Mesendoderm (in vitro differentiated cells): ENCODE data around the gene CLEC4G.

Experiments
- DNase-seq: peaks from one replicate; pipeline ENCODE4 v3.0.0; 2013
- H2AK5ac ChIP-seq: 2 replicates; pipeline ENCODE4 v1.6.1; 2013; ENCODE audit warnings: low read length, inconsistent platforms
- H2BK120ac ChIP-seq: 2 replicates; pipeline ENCODE4 v1.6.1; 2013; ENCODE audit warnings: low read depth, mild to moderate bottlenecking, low read length, moderate library complexity, mixed read lengths
- H2BK15ac ChIP-seq: replicated peaks from 2 replicates; pipeline ENCODE4 v1.6.1; 2013; ENCODE audit warnings: low read depth, mild to moderate bottlenecking, moderate library complexity
- H2BK5ac ChIP-seq: 2 replicates; pipeline ENCODE4 v1.6.1; 2013; ENCODE audit warnings: low read length, inconsistent platforms
- H3K18ac ChIP-seq: 2 replicates; pipeline ENCODE4 v1.6.1; 2013; ENCODE audit warnings: mild to moderate bottlenecking, low read length, mixed read lengths
- H3K23ac ChIP-seq: one replicate; pipeline ENCODE4 v1.6.1; 2013; ENCODE audit warnings: low read length
- H3K27ac ChIP-seq: 2 replicates; pipeline ENCODE4 v1.5.1; 2013; ENCODE audit warnings: low read depth, mild to moderate bottlenecking, inconsistent platforms, low read length, moderate library complexity
- H3K27me3 ChIP-seq: 2 replicates; pipeline ENCODE4 v1.6.1; 2013; ENCODE audit warnings: low read length, control low read depth, mild to moderate bottlenecking, inconsistent platforms; ENCODE audit not compliant: insufficient read depth, poor library complexity
- H3K36me3 ChIP-seq: 2 replicates; pipeline ENCODE4 v1.6.1; 2013; ENCODE audit warnings: low read length, inconsistent platforms; ENCODE audit not compliant: control insufficient read depth, insufficient read depth
- H3K4ac ChIP-seq: one replicate; pipeline ENCODE4 v1.6.1; 2013; ENCODE audit warnings: low read depth, mild to moderate bottlenecking, low read length, moderate library complexity
- H3K4me1 ChIP-seq: 2 replicates; pipeline ENCODE4 v1.6.1; 2013; ENCODE audit warnings: low read depth, low read length, inconsistent platforms; ENCODE audit not compliant: control insufficient read depth
- H3K4me2 ChIP-seq: 2 replicates; pipeline ENCODE4 v1.6.1; 2013; ENCODE audit warnings: low read length
- H3K4me3 ChIP-seq: 2 replicates; pipeline ENCODE4 v1.5.1; 2013; ENCODE audit warnings: mild to moderate bottlenecking, low read length
- H3K56ac ChIP-seq: one replicate; pipeline ENCODE4 v1.6.1; 2013; ENCODE audit warnings: low read length
- H3K79me1 ChIP-seq: 2 replicates; pipeline ENCODE4 v1.6.1; 2013; ENCODE audit warnings: low read length, inconsistent platforms
- H3K79me2 ChIP-seq: 2 replicates; pipeline ENCODE4 v1.6.1; 2013; ENCODE audit warnings: mild to moderate bottlenecking, low read length; ENCODE audit not compliant: control insufficient read depth, insufficient read depth
- H3K9ac ChIP-seq: 2 replicates; pipeline ENCODE4 v1.6.1; 2013; ENCODE audit warnings: low read length, inconsistent platforms
- H4K5ac ChIP-seq: one replicate; pipeline ENCODE4 v1.6.1; 2013; ENCODE audit warnings: low read length
- H4K8ac ChIP-seq: one replicate; pipeline ENCODE4 v1.6.1; 2013; ENCODE audit warnings: low read depth, mild to moderate bottlenecking, control low read depth, low read length, moderate library complexity
- WGBS: extraction: QIAGEN DNeasy Blood & Tissue Kit; methylation state at CpG from one replicate; pipeline ENCODE4 v1.1.7; 2013; ENCODE audit warnings: low lambda C conversion rate, missing lambda C conversion rate; ENCODE audit not compliant: insufficient coverage; ENCODE audit errors: extremely low coverage; 5-methylcytosine and 5-hydroxymethylcytosine counted together

Gene CLEC4G

DNA sequence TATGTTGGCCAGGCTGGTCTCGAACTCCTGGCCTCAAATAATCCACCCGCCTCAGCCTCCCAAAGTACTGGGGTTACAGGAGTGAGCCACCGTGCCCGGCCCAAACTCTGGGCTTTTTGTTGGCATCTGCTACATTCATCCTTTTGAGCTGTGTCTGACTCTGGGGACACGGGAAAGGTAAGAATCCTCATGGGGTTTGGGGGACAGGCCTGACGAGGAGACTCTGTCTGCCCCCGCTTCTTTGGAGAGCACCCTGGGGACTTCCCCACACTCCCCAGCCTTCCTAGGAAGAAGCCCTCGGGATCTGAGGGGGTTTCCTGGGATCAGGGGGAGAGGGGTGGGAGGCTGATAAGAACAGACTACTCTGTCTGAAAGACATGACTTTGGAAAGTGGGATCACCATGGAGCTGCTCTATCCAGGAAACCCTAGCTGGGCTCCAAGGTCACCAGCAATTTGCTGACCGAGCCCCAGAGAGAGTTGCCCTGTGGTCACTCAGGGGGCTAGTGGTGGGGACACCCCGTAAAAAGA, 21.9 kb downstream of the CLEC4G start:
- no peak overlapping the region for H3K9ac ChIP-seq
- no peak overlapping the region for H2BK5ac ChIP-seq
- H3K18ac ChIP-seq = no peak overlapping the region
- H3K36me3 ChIP-seq = no peaks in the 10 kb centered on the region
- WGBS = no CpG with 5 or more reads among the region's 10 CpGs
- no peak overlapping the region for H4K8ac ChIP-seq
- no peaks in the 10 kb centered on the region for H3K4me1 ChIP-seq
- no peak overlapping the region for H3K4ac ChIP-seq
- no peak overlapping the region for H2BK15ac ChIP-seq
- DNase-seq = no peak
- no peak overlapping the region for H3K23ac ChIP-seq
- H3K79me1 ChIP-seq = no peaks in the 10 kb centered on the region
- H2BK120ac ChIP-seq = no peak overlapping the region
- H3K27me3 ChIP-seq = no peaks in the 10 kb centered on the region
- no peak overlapping the region for H3K4me3 ChIP-seq
- no peak overlapping the region for H3K4me2 ChIP-seq
- no peak overlapping the region for H4K5ac ChIP-seq
- no peaks in the 10 kb centered on the region for H3K79me2 ChIP-seq
- H3K56ac ChIP-seq = no peak overlapping the region
- no peak overlapping the region for H2AK5ac ChIP-seq
- no peak overlapping the region for H3K27ac ChIP-seq

DNA sequence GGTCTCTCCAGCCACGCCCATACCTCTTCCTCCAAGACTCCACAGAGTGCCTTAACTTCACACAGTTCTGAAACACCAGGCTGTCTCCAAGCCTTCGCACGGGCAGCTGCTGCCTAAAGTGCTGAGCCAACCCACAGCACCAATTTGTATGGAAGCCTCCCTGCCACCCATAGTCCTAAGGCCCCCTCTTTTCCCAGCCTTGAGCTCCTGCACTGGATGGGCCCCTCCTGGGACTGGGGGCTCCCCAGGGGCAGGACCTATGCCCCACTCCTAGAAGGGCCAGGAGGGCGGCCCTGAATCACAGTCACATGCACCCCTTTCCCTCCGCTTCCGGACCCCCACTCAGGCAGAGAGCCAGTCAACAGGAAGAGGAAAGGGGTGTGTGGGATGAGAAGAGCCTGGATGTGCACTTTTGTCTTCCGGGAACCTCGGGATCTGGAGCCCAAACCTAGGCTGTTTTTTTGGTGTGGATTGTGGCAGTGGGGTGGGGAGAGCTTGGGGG, 24.9 kb downstream of the CLEC4G start:
- Histone ChIP-seq H3K79me2 (no peaks in the 10 kb centered on the region), H2AK5ac (no peak overlapping the region), H4K5ac (no peak overlapping the region), H3K4me3 (no peak overlapping the region), H4K8ac (no peak overlapping the region), H3K9ac (no peak overlapping the region), H3K79me1 (no peaks in the 10 kb centered on the region), H3K27ac (no peak overlapping the region), H3K4me2 (no peak overlapping the region), H2BK5ac (no peak overlapping the region), H2BK120ac (no peak overlapping the region), H3K56ac (no peak overlapping the region), H3K18ac (no peak overlapping the region), H3K27me3 (no peaks in the 10 kb centered on the region), H3K4me1 (no peaks in the 10 kb centered on the region), H3K4ac (no peak overlapping the region), H2BK15ac (no peak overlapping the region), H3K36me3 (no peaks in the 10 kb centered on the region), H3K23ac (no peak overlapping the region)
- DNase-seq = no peak
- no CpG with 5 or more reads among the region's 8 CpGs for WGBS

DNA sequence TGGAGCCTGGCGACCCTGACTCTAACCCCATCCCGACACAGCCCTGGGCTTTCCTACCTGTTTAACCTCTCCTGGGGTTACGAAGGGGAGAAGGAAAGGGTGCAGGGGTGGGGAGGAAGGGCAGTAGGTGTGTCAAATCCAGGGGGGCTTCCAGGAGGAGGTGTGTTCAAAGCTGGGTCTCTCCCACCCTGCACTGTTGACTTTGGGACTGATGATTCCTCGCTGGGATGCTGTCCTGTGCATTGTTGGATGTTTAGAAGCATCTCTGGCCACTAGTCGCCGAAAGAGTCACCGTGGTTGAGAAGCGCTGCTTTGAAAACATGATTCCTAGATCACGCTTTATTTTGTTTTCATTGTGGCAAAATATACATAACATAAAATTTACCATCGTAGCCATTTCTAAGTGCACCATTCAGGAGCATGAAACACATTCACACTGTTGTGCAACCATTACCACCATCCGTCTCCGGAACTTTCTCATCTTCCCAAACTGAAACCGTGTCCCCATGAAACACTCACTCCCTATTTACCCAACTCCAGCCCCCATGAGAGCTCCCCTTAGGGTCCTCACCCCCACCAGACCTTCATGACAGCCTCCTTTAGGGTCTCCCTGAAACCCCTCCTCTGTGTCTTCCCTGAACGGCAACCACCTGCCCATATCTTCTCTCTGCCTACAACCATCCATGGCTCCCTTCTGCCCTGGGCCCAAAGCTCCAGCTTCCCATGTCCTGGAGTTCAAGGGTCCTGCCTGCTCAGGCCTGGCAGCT, 25.5 kb downstream of the CLEC4G start:
- Histone ChIP-seq H2BK120ac (no peak overlapping the region), H3K9ac (no peak overlapping the region), H3K27me3 (no peaks in the 10 kb centered on the region), H4K5ac (no peak overlapping the region), H2AK5ac (no peak overlapping the region), H3K18ac (no peak overlapping the region), H3K79me1 (no peaks in the 10 kb centered on the region), H2BK5ac (no peak overlapping the region), H3K4me1 (no peaks in the 10 kb centered on the region), H3K4ac (no peak overlapping the region), H2BK15ac (no peak overlapping the region), H3K4me2 (no peak overlapping the region), H3K27ac (no peak overlapping the region), H3K23ac (no peak overlapping the region), H3K56ac (no peak overlapping the region), H3K79me2 (no peaks in the 10 kb centered on the region), H4K8ac (no peak overlapping the region), H3K4me3 (no peak overlapping the region), H3K36me3 (no peaks in the 10 kb centered on the region)
- WGBS = no CpG with 5 or more reads among the region's 14 CpGs
- DNase-seq = no peak

DNA sequence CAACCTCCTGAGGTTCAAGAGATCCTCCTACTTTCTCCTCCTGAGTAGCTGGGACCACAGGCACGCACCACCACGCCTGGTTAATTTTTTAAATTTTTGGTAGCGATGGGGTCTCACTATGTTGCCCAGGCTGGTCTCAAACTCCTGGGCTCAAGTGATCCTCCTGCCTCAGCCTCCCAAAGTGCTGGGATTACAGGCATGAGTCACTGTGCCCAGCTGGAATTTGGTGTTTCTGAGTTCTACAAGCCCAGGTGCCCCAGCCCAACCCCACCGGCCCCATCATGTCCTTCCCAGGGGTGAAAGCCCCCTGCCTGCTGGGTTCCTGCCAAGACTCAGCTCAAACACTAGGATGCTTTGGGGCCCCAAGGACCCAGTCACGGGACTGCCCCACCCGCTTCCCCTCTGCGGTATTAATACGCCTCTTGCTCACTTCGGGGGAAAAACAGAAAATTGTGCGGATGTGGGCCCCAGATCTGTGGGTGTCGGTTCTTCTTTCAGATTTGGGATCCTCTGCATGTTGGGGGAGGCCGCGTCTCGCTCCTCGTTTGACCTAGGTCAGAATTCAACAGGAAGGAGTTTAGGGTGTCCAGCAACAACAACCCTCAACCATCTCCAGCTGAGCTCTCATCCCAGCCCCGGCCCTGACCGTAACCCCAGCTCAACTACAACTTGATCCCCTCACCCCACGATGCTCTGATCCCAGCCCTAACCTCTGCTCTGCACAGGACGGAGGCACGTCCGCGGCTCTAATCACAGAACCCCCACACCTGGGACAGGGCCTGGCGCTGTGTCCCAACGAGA, 26.3 kb downstream of the CLEC4G start:
- H3K56ac ChIP-seq = no peak overlapping the region
- WGBS = no CpG with 5 or more reads among the region's 24 CpGs

DNA sequence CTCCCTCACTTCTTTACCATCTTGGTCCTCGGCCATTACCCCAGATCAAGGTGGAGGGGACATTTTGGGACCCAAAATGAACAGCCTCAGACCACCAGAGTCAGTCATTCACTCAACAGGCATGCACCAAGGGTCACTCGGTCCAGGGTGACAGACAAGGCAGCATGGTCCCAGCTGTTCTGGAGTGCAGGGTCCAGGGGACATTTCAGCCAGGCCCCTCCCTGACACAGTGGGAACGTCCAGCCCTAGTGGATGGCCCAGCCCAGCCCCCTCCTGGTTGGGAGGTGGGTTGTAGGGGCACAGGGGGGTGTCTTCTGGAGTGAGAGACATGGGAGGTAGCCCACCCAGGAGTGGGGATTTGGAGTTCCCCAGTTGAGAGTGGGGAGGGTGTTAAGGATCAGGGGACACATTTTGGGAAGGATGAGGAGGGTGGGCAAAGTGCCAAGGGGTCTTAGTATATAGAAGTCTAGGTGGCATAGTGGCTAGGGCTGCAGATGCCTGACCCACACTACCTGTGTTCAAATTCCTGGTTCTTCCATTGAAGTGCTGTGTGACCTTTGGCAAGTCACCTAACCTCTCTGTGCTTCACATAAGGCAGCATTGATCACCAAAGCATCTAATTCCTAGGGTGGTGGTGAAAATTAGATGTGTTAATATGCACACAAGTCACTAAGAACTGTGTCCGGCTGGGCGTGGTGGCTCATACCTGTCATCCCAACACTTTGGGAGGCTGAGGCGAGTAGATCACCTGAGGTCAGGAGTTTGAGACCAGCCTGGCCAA, 27.4 kb downstream of the CLEC4G start:
- Histone ChIP-seq H3K27ac (no peak overlapping the region), H3K18ac (no peak overlapping the region), H3K36me3 (no peaks in the 10 kb centered on the region), H3K56ac (no peak overlapping the region), H3K4ac (no peak overlapping the region), H3K79me2 (no peaks in the 10 kb centered on the region), H4K8ac (no peak overlapping the region), H3K79me1 (no peaks in the 10 kb centered on the region), H3K9ac (no peak overlapping the region), H4K5ac (no peak overlapping the region), H3K4me2 (no peak overlapping the region), H3K23ac (no peak overlapping the region), H2AK5ac (no peak overlapping the region), H2BK120ac (no peak overlapping the region), H3K4me1 (no peaks in the 10 kb centered on the region), H3K27me3 (no peaks in the 10 kb centered on the region), H2BK5ac (no peak overlapping the region), H3K4me3 (no peak overlapping the region), H2BK15ac (no peak overlapping the region)
- DNase-seq = no peak
- WGBS = no CpG with 5 or more reads among the region's 6 CpGs

More for the DNA sequence above, 26.3 kb downstream of the CLEC4G start:
- H3K18ac ChIP-seq = no peak overlapping the region
- H3K9ac ChIP-seq = no peak overlapping the region
- H4K8ac ChIP-seq = no peak overlapping the region
- H2BK5ac ChIP-seq = no peak overlapping the region
- H2AK5ac ChIP-seq = no peak overlapping the region
- H4K5ac ChIP-seq = no peak overlapping the region
- no peak overlapping the region for H3K4me2 ChIP-seq
- no peak overlapping the region for H3K27ac ChIP-seq
- no peaks in the 10 kb centered on the region for H3K36me3 ChIP-seq
- H2BK120ac ChIP-seq = no peak overlapping the region
- no peak overlapping the region for H2BK15ac ChIP-seq
- no peaks in the 10 kb centered on the region for H3K4me1 ChIP-seq
- H3K79me1 ChIP-seq = no peaks in the 10 kb centered on the region
- H3K4ac ChIP-seq = no peak overlapping the region
- no peak overlapping the region for H3K4me3 ChIP-seq
- H3K23ac ChIP-seq = no peak overlapping the region
- no peaks in the 10 kb centered on the region for H3K79me2 ChIP-seq
- no peak for DNase-seq
- no peaks in the 10 kb centered on the region for H3K27me3 ChIP-seq
